Umbilical cord (tissue), 2 donors: ENCODE data around the gene STX2. TPM values are rescaled to one million over a fixed set of nuclear protein-coding genes. Genes with fewer than 3 reads are reported as not detected.
"Not testable (repeated sequence)": the region's sequence is repeated elsewhere in the genome, so short reads cannot be mapped to it uniquely, and the experiment has no call there.

Experiments
- DNase-seq: peaks from one replicate; pipeline ENCODE4 v3.0.0-alpha.2; 2015; ENCODE audit warnings: low spot score
- total RNA-seq: library from RNA; depleted of rRNA; stranded (reverse); fragments of >200 nt; gene quantifications from one replicate; pipeline ENCODE4 v1.2.3, GENCODE V29; 2014; ENCODE audit warnings: low replicate concordance; ENCODE audit not compliant: insufficient read depth

STX2 gene
- total RNA-seq, 1 donor from 2014 or later: 30.3 TPM

DNA sequence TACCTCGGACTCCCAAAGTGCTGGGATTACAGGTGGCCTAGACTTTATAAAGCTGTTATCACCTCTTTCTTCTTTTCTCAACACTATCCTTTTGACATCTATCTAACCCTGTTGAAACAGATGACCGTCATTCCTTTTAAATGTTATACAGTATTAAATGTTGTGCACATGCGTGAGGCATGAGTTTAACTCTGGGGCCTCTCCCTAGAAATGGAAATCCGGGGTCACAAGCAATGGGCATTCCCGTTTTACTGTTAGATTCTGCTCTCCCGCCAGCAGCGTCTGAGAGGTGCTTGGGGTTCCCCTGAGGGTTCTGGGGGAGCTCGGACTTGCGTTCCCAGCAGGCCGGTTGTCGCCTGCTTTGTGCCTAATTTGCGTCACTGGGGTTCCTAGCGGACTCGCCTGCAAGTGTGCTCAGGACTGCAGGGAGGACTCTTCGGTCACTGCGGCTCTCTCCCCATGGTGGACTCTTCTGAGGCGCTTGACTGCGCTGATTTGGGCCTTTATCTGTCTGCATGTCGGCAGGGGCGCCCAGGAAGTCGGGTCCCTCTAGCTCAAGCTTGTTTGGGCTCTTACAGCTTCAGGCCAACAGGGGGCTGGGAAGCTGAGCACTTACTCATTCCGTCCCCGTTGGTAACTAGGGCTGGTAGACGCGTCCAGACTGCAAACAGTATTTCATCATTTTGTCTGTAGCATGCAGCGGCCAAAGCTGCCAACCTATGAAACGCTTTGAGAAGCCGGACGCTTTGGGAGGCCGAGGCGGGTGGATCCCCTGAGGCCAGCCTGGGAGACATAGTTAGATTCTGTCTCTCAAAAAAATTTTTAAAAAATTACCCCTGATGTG is 31.6 kb upstream of the STX2 start:
- peak; percentile 90 for DNase-seq

DNA sequence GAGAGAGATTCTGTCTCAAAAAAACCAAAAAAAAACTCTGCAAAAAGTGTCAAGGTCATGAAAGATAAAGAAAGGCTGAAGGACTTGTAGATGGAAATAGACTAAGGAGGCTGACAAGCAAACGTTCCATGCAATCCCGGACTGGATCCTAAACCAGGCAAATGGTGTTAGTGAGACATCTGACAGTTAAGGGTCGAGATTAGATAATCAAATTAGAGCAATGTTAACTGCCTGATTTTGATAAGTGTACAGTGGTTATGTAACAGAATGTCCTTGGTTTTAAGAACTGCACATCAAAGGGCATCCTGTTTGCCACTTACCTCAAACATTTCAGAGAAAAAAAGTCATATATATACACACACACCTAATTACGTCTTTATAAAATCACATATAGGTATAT is 29.4 kb upstream of the STX2 start:
- no peak for DNase-seq

DNA sequence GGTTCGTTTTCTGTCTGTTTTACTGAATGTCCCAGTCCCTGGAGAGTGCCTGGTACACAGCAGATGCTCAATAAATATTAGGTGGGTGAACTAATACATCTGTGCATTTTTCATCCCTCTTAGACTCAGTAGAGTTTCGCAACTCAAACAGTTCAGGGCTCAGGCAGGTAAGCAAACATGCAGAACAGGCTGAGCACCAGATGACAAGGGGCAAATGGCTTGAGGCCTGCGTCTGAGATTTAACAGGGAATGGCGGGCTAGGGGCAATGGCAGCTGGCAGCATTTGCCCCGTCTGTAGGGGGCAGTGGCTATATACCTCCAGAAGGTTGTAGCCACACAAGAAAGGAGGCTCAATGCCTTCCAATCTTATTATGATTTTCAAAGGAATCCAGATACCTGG is 24.2 kb upstream of the STX2 start:
- no peak for DNase-seq

DNA sequence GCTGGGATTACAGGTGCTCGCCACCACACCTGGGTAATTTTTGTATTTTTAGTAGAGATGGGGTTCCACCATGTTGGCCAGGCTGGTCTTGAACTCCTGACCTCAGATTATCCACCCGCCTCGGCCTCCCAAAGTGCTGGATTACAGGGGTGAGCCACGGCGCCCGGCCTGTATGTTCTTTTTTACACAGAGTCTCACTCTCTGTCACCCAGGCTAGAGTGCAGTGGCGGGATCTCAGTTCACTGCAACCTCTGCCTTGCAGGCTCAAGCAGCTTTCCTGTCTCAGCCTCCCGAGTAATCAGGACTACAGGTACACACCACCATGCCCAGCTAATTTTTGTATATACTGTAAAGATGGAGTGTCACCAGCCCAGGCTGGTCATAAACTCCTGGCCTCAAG is 23.7 kb upstream of the STX2 start:
- not testable (repeated sequence) for DNase-seq

DNA sequence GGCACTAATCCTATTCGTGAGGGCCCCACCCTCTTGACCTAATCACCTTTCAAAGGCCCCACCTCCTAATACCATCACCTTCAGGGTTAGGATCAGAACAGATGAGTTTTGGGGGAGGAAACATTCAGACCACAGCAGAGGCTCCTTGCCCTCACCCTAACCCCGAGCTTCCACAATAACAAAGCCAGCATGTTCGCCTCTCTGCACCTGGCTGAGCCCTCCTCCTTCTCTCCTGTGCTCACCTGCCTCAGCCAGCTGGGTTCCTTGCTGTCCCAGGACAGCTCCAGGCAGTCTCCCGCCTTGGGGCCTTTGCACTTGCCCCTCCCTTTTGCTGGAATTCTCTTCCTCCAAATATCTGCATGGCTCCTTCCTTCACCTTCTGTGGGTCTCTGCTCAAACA is 23.1 kb upstream of the STX2 start:
- no peak for DNase-seq

DNA sequence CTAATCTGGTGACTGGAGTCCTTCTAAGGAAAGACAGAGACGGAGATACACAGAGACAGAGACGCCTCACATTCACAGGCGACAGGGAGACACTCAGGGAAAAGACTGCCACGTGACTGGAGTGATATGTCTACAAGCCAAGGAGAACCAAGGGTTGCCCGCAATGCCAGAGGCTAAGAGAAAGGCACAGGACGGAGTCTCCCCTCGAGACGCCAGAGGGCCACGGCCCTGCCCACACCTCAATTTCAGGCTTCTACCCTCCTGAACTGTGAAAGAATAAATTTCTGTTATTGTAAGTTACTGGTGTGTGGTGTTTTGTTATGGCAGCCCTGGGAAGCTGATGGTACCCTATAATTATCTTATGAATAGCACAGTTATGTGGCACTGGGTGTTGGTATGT is 21.3 kb upstream of the STX2 start:
- DNase-seq: no peak

DNA sequence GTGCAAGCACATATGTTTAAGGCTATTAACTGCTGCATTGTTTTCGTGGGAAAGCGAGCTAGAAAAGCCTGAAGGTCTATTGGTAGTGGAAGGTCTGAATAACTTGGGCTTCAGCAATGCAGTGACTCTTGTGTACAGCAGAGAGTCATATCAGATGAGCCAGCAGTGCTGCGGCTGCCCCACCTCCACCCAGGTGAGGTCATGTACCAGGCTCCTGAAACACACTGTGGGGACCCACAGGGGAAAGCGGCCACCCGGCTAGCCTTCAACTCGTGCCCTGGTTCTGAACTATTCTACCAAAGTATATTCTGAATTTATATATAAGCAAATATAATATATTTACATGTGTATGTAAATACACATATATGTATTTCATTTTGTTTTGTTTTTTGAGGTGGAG is 20.1 kb upstream of the STX2 start:
- DNase-seq: no peak

DNA sequence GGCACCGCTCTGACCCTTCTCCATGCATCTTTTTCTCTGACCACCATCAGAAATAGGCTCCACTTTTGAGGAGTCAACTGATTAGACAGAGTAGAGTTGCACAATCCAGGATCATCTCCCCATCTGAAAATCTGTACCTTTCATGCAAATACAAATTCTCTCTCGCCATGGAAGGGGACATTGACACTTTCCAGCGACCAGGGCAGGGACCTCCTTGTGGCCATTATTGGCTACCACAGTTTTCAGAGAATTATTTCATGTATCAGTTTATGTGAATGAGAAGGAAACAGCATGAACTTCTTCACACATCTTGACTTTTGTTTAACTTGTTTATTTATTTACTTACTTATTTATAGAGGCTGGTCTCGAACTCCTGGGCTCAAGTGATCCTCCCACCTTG is 19.0 kb upstream of the STX2 start:
- no peak for DNase-seq

DNA sequence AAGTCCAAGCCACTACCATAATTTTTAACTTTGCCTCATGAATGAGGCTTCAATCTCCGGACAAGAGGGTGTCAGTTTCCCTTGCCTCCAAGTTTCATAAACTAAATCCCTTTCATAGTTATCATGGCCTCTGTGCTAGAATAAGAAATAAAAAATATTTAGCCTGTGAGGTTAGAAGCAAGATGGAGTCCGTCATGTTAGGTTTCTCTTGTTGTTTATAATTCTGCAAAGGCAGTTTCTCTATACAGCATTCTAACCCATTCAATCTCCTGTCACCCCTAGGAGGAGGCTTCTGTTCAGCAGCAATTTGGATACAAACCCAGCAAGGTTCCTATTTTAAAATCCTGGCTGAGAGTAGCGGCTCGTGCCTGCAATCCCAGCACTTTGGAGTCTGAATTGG is 17.0 kb upstream of the STX2 start:
- DNase-seq: no peak

DNA sequence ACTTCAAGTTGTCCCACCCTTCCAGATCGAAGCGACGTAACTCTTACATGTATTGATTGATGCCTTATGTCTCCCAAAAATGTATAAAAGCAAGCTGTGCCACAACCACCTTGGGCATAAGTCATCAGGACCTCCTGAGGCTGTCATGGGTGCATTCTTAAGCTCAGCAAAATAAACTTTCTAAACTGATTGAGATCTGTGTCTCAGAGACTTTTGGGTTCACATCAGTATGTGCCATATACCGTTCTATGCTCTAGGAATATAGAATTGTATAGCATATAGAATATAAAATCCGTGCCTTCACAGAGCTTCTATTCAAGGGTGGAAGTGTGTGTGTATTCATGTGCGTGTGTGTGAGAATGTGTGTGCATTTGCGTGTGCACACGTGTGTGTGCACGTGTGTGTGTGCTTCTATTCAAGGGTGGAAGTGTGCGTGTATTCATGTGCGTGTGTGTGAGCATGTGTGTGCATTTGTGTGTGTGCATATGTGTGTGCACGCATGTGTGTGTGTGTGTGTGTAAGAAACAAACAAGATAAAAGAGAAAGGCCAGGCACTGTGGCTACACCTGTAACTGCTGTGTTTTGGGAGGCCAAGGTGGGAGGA is 11.5 kb upstream of the STX2 start:
- no peak for DNase-seq

DNA sequence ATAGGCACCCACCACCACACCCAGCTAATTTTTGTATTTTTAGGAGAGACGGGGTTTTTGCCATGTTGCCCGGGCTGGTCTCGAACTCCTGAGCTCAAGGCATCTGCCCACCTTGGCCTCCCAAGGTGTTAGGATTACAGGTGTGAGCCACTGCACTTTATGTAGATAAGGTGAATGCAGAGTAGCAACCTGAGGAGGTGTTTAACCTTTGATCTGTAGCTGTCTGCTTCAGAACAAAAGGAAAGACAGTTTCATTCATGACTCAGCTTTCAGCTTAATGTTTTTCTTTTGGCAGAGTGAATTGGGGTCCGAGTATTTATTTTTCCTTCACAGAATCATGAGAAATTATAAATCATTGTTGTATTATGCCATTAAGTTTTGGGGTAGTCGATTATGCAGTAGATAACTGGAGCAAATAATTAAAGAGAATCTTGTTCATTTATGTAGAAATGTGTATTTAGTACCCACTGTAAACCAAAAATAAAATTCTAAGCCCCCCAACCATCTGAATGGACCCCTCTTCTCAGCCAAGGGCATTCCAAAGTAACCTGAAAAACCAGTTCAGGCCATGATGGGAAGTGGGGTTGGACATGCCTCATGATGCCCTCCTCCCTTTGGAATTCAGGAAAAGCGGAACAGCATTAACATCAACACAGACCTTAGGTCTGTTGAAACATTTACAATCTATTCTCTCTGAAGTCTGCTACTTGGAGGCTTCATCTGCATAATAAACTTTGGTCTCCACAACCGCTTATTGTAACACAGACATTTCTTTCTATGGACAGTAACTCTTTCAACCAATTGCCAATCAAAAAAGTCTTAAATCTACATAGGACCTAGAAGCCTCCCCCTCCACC is 10.7 kb upstream of the STX2 start:
- peak; percentile 50 for DNase-seq

DNA sequence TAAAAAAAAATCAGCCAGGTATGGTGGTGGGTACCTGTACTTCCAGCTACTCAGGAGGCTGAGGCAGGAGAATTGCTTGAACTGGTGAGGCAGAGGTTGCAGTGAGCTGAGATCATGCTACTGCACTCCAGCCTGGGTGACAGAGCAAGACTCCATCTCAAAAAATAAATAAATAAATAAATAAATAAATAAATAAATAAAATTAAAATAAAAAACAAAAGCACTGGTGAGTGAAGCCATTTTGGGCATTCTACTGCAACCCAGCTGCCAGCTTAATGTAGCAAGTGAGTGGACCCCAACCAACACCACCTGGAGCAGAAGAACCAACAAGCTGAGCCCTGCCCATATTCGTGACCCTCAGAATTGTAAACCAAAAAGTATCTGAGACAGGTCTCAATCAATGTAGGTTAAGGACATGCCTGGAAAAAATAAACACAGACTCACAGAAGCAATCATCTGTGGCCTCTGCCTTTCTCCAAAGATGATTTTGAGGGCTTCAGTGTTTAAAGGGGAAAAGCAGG is 9.8 kb upstream of the STX2 start:
- not testable (repeated sequence) for DNase-seq

DNA sequence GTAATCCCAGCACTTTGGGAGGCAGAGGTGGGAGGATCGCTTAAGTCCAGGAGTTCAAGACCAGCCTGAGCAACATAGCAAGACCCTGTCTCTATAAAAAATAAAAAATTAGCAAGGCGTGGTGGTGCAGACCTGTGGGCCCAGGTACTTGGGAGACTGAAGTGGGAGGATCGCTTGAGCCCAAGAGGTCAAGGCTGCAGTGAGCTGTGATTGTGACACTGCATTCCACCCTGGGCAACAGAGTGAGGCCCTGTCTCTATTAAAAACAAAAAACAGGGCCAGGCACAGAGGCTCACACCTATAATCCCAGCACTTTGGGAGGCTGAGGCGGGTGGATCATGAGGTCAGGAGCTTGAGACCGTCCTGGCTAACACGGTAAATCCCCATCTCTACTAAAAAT is 9.1 kb upstream of the STX2 start:
- not testable (repeated sequence) for DNase-seq

DNA sequence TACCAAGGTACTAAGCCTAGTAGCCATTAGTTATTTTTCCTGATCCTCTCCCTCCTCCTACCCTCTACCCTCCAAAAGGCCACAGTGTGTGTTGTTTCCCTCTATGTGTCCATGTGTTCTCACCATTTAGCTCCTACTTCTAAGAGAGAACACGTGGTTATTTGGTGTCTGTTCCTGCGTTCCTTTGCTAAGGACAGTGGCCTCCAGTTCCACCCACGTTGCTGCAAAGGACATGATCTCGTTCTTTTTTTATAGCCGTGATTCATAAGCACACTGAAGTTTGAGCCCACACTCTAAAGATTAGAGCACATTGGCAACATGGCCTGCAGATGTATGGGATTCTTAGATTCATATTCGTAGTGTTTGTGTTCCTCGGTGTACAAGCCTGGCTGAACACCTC is 8.1 kb upstream of the STX2 start:
- DNase-seq: peak; percentile 24

DNA sequence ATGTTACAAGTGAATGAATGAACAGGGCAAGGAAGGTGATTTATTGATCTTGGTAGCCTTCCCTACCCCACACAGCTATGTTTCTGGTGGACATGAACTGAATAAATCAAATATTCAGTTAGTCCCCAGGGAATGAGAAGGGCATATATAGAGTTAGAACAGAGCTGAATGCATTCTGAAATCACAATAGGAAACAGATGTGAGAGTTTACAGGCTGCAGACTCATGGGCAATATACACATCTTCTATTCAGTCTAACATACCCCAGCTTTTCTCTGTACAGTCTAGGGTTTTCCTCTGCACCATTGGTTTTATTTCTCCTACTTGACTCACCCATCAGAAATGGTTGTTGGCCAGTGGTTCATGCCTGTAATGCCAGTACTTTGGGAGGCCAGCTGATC is 7.3 kb upstream of the STX2 start:
- DNase-seq: no peak

DNA sequence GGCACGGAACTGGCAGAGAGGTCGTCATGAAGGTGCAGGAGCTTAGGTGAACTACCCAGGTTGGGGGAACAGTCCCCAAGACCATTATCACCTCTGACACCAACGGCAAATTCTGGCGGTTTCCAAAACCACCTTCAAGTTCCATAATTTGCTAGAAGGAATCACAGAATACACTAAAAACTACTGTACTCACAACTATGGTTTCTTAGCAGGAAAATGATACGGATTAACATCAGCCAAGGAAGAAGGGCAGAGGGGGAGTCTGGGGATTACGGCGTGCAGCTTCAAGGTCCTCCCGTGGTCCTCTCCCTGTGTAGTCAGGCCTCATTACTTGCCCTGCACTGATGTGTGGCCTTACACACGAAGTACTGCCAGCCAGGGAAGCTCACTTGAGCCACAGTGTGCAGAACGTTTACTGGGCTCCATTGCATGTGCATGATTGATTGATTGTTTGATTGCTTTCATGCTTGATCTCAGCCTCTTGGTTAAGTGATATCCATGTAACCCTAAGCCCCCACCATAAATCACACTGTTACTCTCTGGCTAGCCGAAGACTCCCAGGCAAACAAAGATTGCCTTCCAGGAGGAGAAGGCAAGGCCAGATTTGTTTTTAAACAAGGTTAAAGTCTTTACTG is 837 bp upstream of the STX2 start:
- DNase-seq: no peak

DNA sequence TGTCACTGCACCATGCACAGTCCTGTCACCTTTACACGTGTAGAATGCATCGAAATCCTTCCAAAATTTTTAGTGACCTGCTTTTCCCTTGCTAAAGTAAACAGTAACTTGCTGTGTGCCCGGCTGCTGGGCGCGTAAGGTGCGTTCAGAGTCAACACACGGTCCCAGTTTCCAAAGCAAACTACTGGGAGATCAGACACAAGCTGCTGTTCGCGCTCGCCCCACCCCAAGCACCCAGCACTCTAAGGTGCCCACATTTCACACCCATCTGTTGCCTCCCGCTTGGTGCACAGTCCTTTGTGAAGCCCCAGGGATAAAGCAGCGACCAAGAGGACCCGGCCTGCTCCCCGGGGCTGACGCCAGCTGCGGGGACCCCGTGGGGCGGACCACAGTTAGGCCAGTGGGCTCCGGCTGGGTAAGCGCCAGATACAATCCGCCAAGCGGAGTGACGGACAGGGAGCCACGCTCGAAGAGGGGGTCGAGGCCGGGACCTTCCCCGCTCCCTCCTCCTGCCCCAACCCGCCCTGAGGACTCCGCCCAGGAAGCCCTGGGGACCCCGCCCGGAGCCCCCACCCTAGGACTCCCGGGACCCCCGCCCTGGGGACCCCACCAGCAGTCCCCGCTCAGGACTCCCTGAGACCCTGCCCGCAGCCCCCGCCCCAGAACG is 633 bp downstream of the STX2 start:
- DNase-seq: peak; percentile 15

DNA sequence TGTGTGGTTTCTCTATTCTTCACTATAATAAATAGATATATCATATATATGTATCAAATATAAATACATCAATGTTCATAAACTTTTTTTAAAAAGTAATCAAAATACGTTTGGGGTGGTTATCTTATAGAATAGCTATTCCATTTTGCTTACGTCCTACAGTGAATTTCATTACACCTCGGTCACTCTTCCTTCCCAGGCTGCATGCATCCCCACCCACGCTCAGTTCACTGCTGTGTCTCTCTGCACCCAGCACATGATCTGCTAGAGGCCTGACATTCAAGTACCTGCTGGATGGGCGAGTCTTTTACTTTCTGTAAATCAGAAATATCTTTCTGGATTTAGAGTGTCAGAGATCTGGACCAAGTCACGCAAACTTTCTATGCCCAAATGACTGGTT is 3.6 kb downstream of the STX2 start:
- no peak for DNase-seq

DNA sequence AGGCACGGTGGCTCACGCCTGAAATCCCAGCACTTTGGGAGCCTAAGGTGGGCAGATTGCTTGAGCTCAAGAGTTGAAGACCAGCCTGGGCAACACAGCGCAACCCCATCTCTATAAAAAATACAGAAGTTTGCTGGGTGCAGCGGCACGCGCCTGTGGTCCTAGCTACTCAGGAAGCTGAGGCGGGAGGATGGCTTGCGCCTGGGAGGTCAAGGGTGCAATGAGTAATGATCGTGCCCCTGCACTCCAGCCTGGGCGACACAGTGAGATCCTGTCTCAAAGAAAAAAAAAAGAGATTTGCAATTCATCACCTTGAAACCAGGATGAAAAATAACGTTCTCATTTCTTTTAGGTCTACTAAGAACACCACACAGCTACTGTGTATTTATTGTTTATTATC is 4.0 kb downstream of the STX2 start:
- DNase-seq: no peak

DNA sequence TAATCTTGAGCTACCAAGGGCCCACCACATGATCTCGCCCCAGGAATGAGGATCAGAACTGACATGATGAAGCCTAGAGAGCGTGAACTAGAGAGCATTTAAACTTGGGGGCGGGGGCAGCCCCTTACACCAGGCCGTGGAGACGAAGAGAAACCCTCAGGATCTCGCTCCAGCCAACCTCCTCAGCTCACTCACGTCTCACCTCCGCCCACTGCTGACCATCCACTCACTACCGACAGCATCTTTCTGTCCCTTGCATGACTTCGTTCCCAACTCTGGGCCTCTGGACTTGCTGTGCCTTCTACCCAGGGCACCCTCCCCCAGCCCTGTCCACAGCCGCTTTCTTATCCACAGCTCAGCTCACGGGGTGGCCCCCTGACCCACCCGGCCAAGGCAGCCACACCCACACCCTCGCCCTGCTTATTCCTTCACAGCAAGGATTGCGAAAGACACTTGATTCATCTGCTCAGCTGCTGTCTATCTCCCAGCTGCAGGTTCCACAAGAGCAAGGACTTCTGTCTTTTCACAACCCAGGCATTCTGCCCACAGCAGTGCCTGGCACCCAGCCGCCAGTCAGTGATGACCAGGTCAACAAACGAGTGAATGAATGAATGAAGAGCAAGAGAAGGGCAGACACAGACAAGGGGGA is 6.4 kb downstream of the STX2 start:
- DNase-seq: peak; percentile 86
